DMS53 (cell line): Measurements from ENCODE around the gene SLC7A1.

Source experiments
- DNase-seq: peaks from one replicate; lab custom pipeline; 2025; lab: John Stamatoyannopoulos, UW

The SLC7A1 gene

DNA sequence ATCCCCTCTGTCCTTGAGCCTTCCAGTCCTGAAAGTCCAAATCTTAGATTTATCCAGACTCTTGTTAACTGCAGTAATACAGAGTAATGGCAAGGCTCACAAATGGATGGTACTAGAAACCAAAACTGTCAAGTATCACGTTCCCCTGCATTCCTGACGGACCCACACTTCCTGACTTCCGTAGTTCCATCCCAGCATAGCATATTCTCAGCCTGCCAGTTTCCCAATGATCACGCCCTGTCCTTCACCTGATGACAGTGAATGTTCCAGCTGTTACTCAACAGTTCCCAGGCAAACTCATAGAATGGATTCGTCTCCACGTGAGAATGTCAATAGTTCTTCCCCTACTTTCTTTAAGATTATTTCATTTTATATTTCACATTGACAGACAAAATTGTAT, 33.6 kb downstream of the SLC7A1 start:
- DNase-seq = no peak

DNA sequence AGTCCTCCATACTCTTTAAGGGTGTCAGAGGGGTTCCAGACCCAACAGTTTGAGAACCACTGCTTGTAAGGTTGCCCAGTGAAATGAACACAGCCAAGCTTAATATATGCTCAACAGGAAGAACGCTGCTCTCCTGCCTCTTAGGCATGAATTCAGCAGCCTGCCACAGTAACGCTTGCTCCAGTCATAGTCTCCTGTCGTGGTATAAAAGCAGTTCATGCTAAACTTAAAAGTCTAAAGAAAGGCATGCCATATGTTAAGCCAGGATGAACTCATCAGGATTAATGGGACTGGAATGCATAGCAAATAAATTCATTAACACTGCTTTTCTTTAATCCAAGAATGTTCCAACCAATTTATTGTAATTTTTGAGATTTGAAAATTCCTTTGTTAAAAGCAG, 38.7 kb downstream of the SLC7A1 start:
- DNase-seq = no peak

DNA sequence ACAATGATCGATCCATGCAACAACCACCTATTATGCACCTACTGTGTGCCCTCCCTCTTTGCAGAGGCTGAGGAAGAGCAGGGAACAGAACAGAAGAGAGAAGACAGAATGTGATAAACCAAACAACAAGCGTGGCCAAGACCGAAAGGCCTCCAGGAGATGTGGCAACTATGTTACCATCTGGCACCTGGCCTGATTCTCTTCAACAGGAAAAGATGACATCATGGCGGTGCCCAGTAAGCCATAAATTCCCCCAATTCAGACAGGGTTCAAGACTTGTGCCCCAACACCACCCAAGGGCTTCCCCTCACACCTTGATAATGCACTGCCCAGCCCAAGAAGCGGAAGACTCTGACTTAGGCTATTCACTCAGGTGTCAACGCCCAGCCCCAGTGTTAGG, 44.3 kb downstream of the SLC7A1 start:
- DNase-seq = no peak

DNA sequence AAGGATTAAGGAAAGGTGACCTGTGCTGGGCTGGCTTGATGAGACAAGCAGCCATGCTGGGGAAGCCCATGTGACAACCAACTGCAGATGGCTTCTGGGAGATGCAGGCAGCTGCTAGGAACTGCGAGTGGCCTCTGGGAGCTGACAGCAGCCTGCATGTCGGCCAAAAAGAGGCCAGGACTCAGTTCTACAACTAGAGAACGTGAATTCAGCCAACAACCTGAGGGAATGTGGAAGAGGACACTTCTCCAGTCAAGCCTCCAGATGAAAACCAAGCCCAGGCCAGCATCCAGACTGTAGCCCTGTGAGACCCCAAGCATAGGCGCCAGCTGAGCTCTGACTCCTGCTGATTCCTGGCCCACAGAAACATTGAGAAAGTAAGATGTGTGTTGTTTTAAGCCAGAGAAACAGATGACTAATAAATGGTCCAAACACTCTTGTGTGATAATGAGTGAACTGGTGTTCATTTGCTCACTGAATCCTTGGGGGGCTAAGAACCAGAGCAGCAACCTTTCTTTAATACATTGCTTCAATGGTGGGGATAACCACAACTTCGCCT, 45.0 kb downstream of the SLC7A1 start:
- no peak for DNase-seq

DNA sequence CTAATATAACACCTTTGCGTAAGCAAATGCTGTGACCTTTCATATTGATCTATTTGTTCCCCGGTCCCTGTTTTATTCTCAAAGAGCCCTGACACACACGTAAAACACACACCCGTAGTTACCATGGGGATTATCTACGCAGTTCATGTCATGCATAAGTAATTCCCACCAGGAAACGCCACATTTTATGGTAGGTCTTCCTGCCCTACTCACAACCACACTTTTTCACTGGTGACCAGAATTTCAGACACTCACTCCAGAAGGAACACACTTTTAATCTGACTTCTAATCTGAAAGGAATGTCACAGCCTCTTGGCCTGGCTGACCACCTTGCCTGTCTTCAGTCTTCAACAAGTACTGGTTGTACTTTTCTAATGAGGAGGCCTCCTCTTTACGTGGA, 46.8 kb downstream of the SLC7A1 start:
- no peak for DNase-seq

DNA sequence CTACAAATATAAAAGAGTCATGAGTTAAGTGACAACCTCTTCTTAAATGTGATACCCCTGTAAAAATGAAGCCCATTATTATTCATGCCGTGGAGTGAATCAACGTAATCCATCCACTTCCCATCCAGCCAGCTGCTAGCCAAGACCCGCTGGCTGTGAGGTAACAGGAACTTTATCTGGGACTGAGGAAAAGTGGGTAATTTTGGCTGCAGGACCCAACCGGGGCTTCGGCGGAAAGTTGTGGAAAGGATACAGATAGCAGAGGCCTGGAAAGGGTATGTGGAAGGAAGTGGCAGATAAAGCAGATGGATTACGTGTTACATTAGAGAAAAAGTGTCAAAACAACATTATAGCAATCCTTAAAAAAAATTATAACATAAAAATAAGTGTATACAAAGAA, 48.3 kb downstream of the SLC7A1 start:
- DNase-seq = no peak

DNA sequence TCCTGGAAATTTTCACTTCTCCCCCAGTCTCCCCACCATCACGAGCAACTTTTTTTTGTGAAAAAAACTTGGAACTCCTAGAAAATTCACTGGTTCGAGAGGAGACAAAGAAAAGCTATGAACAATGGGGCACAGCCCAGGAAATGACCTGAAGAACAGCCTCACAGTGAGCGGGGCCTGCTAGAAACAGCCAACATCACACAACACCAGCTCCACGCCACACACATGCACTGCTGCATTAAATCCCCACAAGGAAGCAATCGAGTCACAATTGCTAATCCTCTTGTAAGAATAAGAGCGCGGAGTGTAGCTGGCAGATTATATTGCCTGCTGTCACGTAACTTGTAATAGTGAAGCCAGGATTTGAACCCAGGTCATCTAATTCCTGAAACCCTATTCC, 48.8 kb downstream of the SLC7A1 start:
- no peak for DNase-seq

DNA sequence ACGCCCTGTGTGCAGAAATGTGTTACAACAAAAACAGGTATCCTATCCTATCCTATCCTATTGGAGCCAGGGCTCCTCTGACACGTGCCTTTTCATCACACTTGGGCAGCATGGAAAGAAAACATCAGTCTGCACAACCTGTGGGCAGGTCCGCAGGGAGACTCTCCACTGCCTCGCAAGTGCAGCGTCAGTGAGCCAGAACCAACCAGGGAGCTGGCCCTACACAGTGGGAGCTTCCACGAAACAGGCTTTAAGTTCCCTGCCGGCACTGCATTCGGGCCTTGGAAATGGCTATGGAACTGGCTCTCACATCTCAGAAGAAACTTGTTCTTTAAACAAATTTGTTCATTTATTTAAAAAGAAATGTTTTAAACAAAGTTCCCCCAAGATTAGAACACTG, 49.5 kb downstream of the SLC7A1 start:
- no peak for DNase-seq

DNA sequence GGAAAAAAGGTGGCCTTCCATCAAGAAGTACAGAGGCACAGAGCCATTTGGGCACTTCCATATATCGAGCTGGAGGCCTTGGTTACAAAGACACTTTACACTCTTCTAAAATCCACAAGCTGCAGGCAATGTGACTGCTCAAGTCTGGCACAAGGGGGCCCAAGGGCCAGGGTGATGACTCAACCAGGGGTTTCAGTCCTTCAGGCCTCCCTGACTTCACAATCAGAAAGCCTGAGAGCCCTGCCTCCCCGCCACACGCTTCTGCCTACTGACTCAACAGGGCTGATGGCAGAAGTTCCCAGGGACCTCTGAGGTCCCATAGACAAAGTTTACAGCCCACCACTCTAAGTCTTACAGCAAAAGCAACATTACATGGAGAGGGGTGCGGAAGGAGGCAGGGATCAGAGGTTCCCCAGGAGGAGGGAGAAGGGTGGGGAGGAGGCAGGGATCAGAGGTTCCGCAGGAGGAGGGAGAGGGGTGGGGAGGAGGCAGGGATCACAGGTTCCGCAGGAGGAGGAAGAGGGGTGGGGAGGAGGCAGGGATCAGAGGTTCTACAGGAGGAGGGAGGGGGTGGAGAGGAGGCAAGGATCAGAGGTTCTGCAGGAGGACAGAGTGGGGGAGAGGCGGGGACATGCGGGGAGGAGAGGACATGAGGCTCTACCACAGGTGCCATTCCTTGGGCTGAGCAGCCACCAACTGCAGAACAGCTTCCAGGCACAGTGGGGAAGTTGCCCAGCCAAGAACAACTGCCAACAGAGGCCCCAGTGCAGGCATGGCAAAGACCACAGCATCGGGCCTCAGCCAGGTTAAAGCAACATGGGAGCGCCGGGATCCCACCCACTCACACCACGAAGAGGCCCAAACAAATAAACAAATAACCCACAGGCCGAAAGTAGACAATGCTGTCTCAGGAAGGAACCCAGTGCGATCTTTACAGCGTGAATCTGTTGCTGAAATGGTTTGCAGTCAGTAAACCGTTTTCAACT, 52.0 kb downstream of the SLC7A1 start:
- no peak for DNase-seq

DNA sequence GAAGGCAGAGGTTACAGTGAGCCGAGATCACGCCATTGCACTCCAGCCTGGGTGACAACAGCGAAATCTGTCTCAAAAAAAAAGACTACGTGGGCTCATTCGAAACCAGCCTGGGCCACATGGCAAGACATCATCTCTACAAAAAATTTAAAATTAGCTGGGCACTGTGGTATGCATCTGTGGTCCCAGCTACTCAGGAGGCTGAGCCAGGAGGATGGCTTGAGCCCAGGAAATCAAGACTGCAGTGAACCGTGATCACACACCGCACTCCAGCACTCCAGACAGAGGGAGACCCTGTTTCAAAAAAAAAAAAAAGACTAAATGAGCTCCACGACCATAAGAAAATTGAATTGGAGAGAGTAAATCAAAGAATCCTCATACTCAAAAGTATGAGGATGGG, 53.1 kb downstream of the SLC7A1 start:
- no peak for DNase-seq

DNA sequence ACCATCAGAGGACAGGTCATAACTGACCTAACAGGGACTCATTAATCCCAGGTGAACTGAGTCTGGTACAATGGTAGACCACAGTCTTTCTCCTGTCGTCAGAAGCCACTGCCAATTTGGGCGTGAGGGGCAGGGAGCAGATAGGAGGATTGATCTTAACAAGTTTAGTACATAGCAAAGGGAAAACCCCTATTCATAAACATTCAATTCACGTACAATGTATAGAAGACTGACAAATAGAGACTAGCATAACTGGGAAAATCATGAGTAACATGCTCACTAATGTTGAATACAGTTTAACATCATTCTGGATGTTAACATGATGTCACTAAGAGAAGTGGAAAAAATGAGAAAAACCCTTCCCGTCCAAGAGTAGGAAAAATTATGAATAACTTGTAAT, 54.1 kb downstream of the SLC7A1 start:
- no peak for DNase-seq

DNA sequence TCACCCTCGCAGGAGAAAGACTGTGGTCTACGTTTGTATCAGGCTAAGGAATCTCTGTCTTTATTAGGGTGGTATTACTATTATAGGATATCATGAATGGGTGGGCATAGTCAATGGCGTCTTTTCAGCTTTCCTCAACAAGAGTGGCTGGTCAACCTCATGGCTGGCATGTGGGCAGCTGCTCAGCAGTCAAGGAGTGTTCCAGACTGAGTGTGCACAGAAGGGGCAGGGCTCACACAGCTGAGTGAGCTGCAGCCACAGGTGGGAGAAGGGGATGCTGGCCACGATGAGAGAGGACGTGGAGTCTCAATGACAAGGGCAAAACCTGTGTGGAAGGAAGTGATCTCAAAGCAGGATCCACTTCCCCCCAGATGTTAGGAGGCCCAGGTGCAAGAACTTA, 54.7 kb downstream of the SLC7A1 start:
- no peak for DNase-seq

DNA sequence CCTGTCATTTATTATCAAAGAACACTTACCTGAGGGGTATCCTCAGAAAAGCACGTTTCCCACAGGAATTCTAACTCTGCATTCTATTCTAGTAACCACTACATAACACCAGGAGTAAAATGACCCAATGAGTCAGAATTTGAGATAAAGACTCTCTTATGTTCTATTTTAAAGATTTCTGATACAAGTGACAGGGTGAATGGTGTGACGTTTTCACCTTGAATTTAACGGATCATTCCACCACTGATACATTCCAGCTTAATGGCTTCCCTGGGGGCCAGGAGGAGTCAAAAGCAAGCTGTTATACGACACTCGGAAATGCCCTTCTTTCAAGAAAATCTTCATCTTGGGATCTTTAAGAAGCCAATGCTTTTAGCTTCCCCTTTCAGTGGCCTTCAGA, 55.2 kb downstream of the SLC7A1 start:
- no peak for DNase-seq

DNA sequence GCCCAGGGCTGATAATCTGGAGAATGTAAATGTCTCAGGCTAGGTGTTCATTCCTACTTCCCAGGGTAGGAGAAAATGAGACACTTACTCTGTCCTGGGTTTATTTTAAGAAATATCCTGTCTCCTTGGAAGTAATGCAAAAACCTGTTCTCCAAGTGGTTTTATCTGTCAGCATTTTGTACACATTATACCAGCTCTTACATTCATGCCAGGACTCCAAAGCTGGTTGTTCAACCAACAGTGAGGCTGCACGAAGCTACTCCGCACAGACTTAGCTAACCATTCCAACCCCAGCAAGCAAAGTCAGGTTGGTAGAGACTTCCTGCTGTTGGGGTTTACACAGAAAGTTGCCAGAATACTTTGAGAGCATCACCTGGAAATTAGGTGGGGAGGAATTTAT, 55.6 kb downstream of the SLC7A1 start:
- DNase-seq = no peak

DNA sequence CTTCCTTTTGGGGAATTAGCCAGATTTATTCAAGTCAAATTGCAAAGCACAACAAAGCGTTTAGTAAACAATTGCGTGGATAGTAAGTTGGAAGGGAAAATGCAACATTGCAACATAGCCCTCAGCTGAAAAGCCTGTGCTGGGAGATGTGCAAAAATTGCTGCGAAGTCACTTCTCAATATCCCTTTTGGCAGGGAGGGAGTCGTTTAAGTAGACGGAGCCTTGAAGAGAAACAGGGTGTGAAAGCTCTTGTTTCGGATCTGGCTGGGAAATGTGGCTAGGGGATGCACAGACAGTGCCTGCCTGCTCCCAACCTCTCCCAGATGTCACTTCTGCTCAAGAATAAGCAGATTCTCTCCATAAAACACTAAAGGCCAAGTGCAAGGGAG, 56.8 kb downstream of the SLC7A1 start:
- DNase-seq = no peak

DNA sequence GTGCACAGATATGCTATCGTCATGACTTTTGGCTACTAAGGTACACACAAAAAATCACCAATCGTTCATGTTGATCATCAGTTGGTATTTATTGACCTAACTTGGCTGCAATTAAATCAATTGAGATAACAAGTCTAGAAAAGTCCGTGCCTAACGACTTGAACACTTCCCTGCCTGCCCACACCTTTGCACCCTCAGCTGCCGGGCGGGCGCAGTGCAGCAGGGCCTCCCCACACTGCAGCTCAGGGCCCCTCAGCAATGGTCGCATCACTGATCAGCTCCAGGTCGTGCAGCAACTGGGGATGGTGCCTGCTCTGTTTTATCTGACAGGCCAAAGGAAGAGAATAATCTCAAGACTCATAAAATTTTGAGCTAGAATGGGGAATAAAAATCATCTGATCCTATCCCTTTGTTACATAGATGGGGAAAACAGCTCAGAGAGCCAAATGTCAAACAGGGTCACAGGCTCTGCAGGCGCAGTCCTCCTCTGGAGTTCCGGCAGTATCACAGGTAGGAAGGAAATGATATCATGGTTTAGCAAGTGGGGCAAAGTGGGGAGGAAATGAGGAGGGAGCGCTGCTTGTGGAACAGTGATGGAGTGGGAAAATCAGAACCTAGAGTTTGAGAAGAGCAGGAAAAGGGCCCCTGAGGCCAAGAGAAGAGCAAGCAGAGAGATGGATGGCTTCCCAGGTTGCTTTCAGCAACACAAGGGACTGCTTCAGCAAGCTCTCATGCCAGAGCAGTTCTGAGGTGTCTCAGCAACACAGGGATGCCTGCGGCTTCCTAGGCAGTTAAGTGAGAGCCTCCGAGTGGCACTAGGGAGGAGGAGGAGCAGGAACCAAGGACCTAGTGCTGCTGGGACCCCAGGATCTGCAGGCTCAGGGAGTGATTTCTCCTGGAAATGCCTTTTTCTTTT, 57.5 kb downstream of the SLC7A1 start:
- DNase-seq = no peak

DNA sequence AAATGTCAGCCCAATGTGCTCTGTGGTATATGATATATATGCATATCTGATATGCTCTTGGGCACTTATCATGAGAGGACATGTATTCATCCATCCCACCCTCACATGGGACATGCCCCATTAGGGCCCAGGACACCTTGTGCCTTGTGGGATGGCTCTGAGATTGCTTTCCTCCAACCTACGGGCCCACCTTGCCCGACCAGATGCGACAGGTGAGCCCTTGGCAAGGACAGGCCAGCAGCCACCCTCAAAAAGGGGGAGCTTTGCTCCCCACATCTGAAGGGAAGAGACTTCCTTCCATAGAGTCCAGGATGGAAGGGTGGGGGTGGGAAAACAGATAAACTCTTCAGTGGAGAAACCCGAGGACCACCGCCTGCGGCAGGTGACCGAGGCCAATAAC, 58.6 kb downstream of the SLC7A1 start:
- DNase-seq = no peak

DNA sequence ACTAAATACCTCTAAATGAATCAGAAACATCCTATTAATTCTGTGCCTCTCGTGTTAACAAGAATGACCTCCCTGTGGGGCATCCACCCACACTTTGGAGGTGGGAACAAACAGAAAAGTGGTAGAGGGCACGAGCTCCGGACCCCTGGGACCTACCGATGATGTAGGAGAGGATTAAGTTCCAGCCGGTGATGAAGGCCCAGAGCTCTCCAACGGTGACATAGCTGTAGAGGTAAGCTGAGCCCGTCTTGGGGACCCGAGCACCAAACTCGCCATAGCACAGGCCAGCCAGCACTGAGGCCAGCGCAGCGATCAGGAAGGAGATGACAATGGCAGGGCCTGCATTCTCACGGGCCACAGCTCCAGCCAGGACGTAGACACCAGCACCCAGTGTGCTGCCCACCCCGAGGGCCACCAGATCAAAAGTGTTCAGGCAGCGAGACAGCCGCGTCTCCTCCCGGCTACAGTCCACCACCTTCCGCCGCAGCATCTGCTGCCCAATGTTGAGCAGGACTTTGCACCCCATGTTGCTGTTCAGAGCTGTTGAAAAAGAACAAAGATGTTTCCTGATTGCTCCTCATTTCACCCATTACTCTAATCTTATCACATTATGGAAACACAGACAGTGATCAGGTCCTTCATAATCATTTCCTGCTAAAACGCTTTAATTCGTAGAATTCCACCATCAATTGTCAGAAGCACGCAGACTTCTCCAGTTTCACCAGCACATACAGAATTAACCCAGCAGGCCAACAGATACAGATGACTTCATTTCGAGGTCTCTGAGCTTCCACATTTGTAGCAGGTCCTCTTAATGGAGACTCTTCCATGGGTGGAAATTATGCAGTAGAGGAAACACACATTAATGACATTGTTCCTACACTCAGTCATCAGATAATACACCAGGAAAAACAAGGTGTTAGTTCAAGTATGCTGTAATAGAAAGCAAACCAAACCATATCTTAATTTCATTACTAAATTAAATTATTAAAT, 59.5 kb downstream of the SLC7A1 start:
- DNase-seq = no peak

DNA sequence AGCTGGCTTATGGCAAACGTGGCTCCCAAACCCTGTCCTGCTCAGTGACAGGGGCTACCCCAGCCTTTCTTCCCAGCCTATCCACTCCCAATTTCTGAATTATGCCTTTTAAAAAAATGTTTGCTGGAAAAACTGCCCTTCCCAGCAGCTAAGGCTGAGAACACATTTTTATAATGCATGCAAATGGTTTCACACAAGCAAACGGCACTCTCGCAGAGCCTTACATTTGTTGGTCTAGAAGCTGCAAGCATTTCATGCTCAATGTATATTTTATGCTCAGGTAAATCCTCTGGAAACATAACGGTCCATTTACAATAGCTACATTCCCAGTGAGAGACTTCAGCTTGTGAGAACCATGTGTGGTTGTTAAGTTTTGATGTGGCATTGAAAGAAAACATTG, 61.4 kb downstream of the SLC7A1 start:
- no peak for DNase-seq

DNA sequence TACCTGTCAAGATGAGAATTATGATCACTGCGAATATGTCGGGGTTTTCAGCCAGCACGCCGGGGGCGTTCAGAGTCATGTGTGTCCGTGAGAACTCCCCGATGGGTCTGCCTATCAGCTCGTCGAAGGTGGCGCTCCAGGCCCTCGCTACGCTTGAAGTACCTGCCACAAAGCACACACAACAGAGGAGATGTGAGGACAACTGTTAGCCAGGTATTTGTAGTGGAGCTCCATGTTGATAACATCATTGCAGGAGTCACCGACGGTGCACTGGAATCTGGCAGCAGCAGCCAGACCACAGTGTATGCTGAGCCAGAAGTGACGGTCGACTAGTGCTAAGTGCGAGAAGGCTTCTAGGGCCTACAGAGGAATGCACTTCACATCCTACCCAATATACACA, 62.7 kb downstream of the SLC7A1 start:
- no peak for DNase-seq

DNA sequence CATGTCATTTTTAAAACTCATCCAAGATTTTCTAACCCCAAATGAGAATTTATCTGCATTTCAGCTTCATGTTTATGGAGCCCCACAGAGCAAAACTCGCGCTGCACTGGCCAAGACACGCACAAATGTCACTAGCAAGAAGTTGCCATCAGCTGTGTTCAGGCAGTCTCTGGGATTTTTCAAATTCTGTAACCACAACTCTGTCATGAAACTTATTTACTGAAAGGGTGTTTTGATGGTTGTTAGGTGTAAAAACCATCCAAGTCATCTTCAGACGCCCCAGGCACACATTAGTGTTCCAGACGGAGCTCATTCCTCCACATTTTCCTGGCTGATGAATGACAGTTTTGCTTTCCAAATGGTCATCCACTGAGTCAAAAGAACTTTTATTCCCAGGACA, 63.4 kb downstream of the SLC7A1 start:
- no peak for DNase-seq

DNA sequence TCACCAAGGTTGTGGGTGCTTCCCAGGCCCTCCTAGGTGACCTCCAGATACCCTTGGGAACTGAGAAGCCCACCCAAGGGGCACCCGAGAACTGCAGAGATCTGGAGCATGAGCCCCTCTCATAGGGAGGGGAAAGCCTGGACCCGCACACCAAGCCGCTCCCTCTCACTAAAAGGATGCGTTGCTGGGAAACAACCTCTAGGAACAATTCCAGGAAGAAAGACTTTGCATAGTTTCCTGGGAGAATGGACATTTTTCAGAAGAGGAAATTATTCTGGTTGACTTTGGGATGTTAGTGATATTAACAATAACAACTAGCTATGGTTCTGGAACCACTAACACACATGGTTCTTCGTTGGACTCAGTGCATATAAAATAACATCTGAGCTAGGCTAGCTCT, 64.6 kb downstream of the SLC7A1 start:
- no peak for DNase-seq
